GM23338 (cell line): Measurements from ENCODE around the gene TBCD. TPM values are rescaled to one million over a fixed set of nuclear protein-coding genes. Genes with fewer than 3 reads are reported as not detected.
A peak's percentile ranks its signal among the peaks of the same experiment; 100 is the strongest.

Source experiments
- ATAC-seq: fragments of 200-7000 bp; cut with Tn5 transposase; 3 replicates; pipeline ENCODE4 v1.9.1; 2020
- DNase-seq: peaks from one replicate; pipeline ENCODE4 v3.0.0-alpha.2; 2015; ENCODE audit warnings: low spot score
- H2AFZ ChIP-seq: fragments of 200-600 bp; sonication (generic); 2 replicates; pipeline ENCODE4 v1.8.0; 2016; ENCODE audit warnings: antibody characterized with exemption, mild to moderate bottlenecking, moderate library complexity
- H3F3A ChIP-seq: fragments of 200-600 bp; sonication (generic); replicated peaks from 2 replicates; pipeline ENCODE4 v1.8.0; 2017; ENCODE audit warnings: antibody characterized with exemption, mixed run types, low read depth
- H3K27ac ChIP-seq: fragments of 200-600 bp; sonication (generic); 2 replicates; pipeline ENCODE4 v1.6.1; 2016; ENCODE audit warnings: low read depth
- H3K27me3 ChIP-seq: fragments of 200-600 bp; sonication (generic); 2 replicates; pipeline ENCODE4 v1.8.0; 2016; ENCODE audit warnings: mild to moderate bottlenecking, mixed run types, moderate library complexity; ENCODE audit not compliant: insufficient read depth
- H3K36me3 ChIP-seq: fragments of 200-600 bp; sonication (generic); 2 replicates; pipeline ENCODE4 v1.8.0; 2016; ENCODE audit warnings: mild to moderate bottlenecking; ENCODE audit not compliant: insufficient read depth
- H3K4me1 ChIP-seq: fragments of 200-600 bp; sonication (generic); 2 replicates; pipeline ENCODE4 v1.8.0; 2016; ENCODE audit warnings: mild to moderate bottlenecking, moderate library complexity; ENCODE audit not compliant: insufficient read depth
- H3K4me2 ChIP-seq: fragments of 200-600 bp; sonication (generic); 2 replicates; pipeline ENCODE4 v1.7.1; 2017; ENCODE audit warnings: mixed run types
- H3K4me3 ChIP-seq: fragments of 200-600 bp; sonication (generic); 2 replicates; pipeline ENCODE4 v1.6.1; 2016; ENCODE audit warnings: mixed run types
- H3K79me2 ChIP-seq: fragments of 200-600 bp; sonication (generic); replicated peaks from 2 replicates; pipeline ENCODE4 v1.8.0; 2017; ENCODE audit warnings: mild to moderate bottlenecking; ENCODE audit not compliant: insufficient read depth
- H3K9me2 ChIP-seq: fragments of 200-600 bp; sonication (generic); 2 replicates; pipeline ENCODE4 v1.8.0; 2017; ENCODE audit not compliant: insufficient read depth
- H4K20me1 ChIP-seq: fragments of 200-600 bp; sonication (generic); replicated peaks from 2 replicates; pipeline ENCODE4 v1.8.0; 2017; ENCODE audit warnings: mild to moderate bottlenecking; ENCODE audit not compliant: insufficient read depth
- H3K27ac Mint-ChIP-seq: 2 replicates; pipeline ENCODE4 v1.8.0; 2020; ENCODE audit warnings: inconsistent platforms, mild to moderate bottlenecking, moderate library complexity, mixed read lengths
- H3K27me3 Mint-ChIP-seq: 3 replicates; pipeline ENCODE4 v1.8.0; 2022; ENCODE audit warnings: low read depth, mild to moderate bottlenecking, moderate library complexity, mixed read lengths, inconsistent platforms; ENCODE audit not compliant: insufficient read depth, poor library complexity
- H3K36me3 Mint-ChIP-seq: 3 replicates; pipeline ENCODE4 v1.8.0; 2021; ENCODE audit warnings: low read depth, mild to moderate bottlenecking, inconsistent platforms, moderate library complexity, mixed read lengths
- H3K4me1 Mint-ChIP-seq: 3 replicates; pipeline ENCODE4 v1.8.0; 2020; ENCODE audit warnings: mild to moderate bottlenecking, inconsistent platforms, mixed read lengths
- H3K4me3 Mint-ChIP-seq: 3 replicates; pipeline ENCODE4 v1.8.0; 2021; ENCODE audit warnings: moderate library complexity, mild to moderate bottlenecking, inconsistent platforms, mixed read lengths
- H3K9me3 Mint-ChIP-seq: 3 replicates; pipeline ENCODE4 v1.8.0; 2020; ENCODE audit warnings: moderate library complexity, mild to moderate bottlenecking, inconsistent platforms, mixed read lengths
- CREB1 ChIP-seq: fragments of 250-450 bp; sonication (Bioruptor Pico); IDR thresholded peaks from 2 replicates; pipeline ENCODE4 v1.5.0; 2020; ENCODE audit warnings: low read depth, mild to moderate bottlenecking, moderate library complexity
- CTCF ChIP-seq, 2 experiments: fragments of 200-600 bp in 1 of 2; sonication (generic) in 1 of 2; conservative IDR thresholded peaks; 2 replicates each; pipeline versions ENCODE4 v1.5.1 to v1.6.1; 2016 to 2017; ENCODE audit warnings: antibody characterized with exemption in 2 of 2, low read depth in 2 of 2, mild to moderate bottlenecking in 2 of 2, moderate library complexity in 1 of 2
- ETS1 ChIP-seq: IDR thresholded peaks from 2 replicates; pipeline ENCODE4 v1.6.1; 2016; ENCODE audit warnings: antibody characterized with exemption
- EZH2phosphoT487 ChIP-seq: fragments of 200-600 bp; sonication (generic); IDR thresholded peaks from one replicate; pipeline ENCODE4 v1.8.1; 2018; ENCODE audit warnings: antibody characterized with exemption; ENCODE audit not compliant: unreplicated experiment
- NANOG ChIP-seq: IDR thresholded peaks from 2 replicates; pipeline ENCODE4 v1.6.1; 2016; ENCODE audit warnings: antibody characterized with exemption, borderline replicate concordance
- POLR2AphosphoS5 ChIP-seq: IDR thresholded peaks from 2 replicates; pipeline ENCODE4 v1.6.1; 2016; ENCODE audit warnings: antibody characterized with exemption, low read depth
- REST ChIP-seq: IDR thresholded peaks from one replicate; pipeline ENCODE4 v1.6.1; 2018; ENCODE audit warnings: antibody characterized with exemption; ENCODE audit not compliant: unreplicated experiment
- ZNF114 ChIP-seq: fragments of 250-450 bp; sonication (Bioruptor Pico); IDR thresholded peaks from 2 replicates; pipeline ENCODE4 v1.5.0; 2020; ENCODE audit warnings: mild to moderate bottlenecking, moderate library complexity
- ZNF331 ChIP-seq: fragments of 250-450 bp; sonication (Bioruptor Pico); IDR thresholded peaks from 2 replicates; pipeline ENCODE4 v1.5.0; 2020; ENCODE audit warnings: low read depth, mild to moderate bottlenecking, moderate library complexity
- ZNF462 ChIP-seq: fragments of 250-450 bp; sonication (Bioruptor Pico); IDR thresholded peaks from 2 replicates; pipeline ENCODE4 v1.5.0; 2020; ENCODE audit warnings: mild to moderate bottlenecking, moderate library complexity
- polyA plus RNA-seq: library from polyadenylated mRNA; unstranded; fragments of >200 nt; fragmentation: Nextera tagmentation; extraction: Ambion mirVana; gene quantifications from 2 replicates; pipeline ENCODE4 v1.2.1, GENCODE V29; 2016
- total RNA-seq: library from RNA; depleted of rRNA; stranded (reverse); fragments of >200 nt; shearing (Covaris generic); gene quantifications from 2 replicates; pipeline ENCODE4 v1.2.3, GENCODE V29; 2014

The TBCD gene
- total and polyA plus RNA-seq, 2 experiments from 2014 or later, result 75.0 to 116 TPM

- TF ChIP-seq EZH2phosphoT487 (no peak), ZNF114 (no peak), REST (no peak), NANOG (no peak), ZNF331 (CRISPR knock-in tag) (no peak), CREB1 (CRISPR knock-in tag) (no peak), POLR2AphosphoS5 (no peak)
These were observed 172.9 kb downstream of the TBCD start (continued) for GRCh38 chr17:82924812-82925211.

- H3K36me3 ChIP-seq, result 0 out of 2 replicates have a peak, but pooled peaks cover 7% of the 10 kb centered on the region
These were observed 173.5 kb downstream of the TBCD start for GRCh38 chr17:82925336-82925735.

More at GRCh38 chr17:82925336-82925735, 173.5 kb downstream of the TBCD start:
- H3K4me3 ChIP-seq, result no peak overlapping the region
- 0 out of 4 replicates have a peak, but pooled peaks of 1 of the 2 experiments have one; percentile 13 for TF ChIP-seq CTCF (conservative IDR thresholded peaks at IDR 0.05; ENCODE audit: low read depth in 2 of 2)
- TF ChIP-seq ZNF462 (CRISPR knock-in tag), result no peak
- no peak for TF ChIP-seq ETS1
- TF ChIP-seq CREB1 (CRISPR knock-in tag), result no peak
- Mint-ChIP-seq H3K4me1 (no peaks in the 10 kb centered on the region; the same call in 2 of the 3 replicates), H3K27me3 (peaks cover 2% of the 10 kb centered on the region), H3K4me3 (no peak overlapping the region), H3K36me3 (peaks cover 61% of the 10 kb centered on the region), H3K9me3 (no peaks in the 10 kb centered on the region), H3K27ac (no peak overlapping the region)
- DNase-seq (no peak), ATAC-seq (no peak)
- H2AFZ ChIP-seq, result no peak overlapping the region
- no peaks in the 10 kb centered on the region for H3K9me2 ChIP-seq
- no peaks in the 10 kb centered on the region for H3K27me3 ChIP-seq
- 0 out of 2 replicates have a peak, but pooled peaks cover 6% of the 10 kb centered on the region for H4K20me1 ChIP-seq
- H3K27ac ChIP-seq, result no peak overlapping the region
- H3K4me1 ChIP-seq, result no peaks in the 10 kb centered on the region
- no peak overlapping the region for H3K4me2 ChIP-seq
- no peaks in the 10 kb centered on the region for H3K79me2 ChIP-seq
- H3F3A ChIP-seq, result no peaks in the 10 kb centered on the region
